HL-60 (cell line): Measurements from ENCODE around the gene SSTR4.

Experiments used
- CTCF ChIP-seq: IDR thresholded peaks from one replicate; pipeline ENCODE4 v1.5.1; 2011; ENCODE audit warnings: low read length, control low read depth, inconsistent platforms; ENCODE audit not compliant: insufficient read depth
- GABPA ChIP-seq: IDR thresholded peaks from 2 replicates; pipeline ENCODE4 v1.6.1; 2012; ENCODE audit warnings: low read depth
- TF ChIP-seq, protein P1 (sequence below): IDR thresholded peaks from 2 replicates; pipeline ENCODE4 v1.6.1; 2012; ENCODE audit warnings: low read depth; ENCODE audit not compliant: insufficient replicate concordance

DNA sequence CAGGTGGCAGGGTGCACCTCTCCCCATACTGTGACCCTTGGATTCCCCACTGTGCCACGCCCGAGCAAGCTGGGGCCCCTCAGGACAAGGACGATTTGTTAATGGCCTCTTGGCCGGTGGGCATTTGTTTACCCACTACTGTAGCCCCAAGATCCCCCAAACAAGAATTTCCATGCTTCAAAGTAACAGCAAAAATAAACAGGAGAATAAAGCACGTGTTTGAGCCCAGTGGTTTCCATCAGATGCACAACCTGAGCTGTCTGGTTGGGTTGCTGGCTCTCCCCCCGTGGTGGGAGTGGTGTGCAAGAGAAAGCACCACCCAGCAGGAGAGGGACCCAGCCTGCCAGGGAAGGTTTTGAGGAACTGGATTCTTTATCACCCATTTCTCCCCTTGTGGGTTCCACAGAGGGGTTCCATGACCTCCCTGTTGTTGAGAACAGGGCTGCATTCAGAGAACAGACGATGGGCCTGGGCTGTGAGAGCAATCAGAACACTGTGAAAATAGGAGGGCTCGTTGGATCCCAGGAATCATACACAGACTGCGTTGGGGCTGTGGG is 46.2 kb downstream of the SSTR4 start:
- TF ChIP-seq GABPA (no peak), CTCF (no peak)
- TF ChIP-seq, protein P1, sequence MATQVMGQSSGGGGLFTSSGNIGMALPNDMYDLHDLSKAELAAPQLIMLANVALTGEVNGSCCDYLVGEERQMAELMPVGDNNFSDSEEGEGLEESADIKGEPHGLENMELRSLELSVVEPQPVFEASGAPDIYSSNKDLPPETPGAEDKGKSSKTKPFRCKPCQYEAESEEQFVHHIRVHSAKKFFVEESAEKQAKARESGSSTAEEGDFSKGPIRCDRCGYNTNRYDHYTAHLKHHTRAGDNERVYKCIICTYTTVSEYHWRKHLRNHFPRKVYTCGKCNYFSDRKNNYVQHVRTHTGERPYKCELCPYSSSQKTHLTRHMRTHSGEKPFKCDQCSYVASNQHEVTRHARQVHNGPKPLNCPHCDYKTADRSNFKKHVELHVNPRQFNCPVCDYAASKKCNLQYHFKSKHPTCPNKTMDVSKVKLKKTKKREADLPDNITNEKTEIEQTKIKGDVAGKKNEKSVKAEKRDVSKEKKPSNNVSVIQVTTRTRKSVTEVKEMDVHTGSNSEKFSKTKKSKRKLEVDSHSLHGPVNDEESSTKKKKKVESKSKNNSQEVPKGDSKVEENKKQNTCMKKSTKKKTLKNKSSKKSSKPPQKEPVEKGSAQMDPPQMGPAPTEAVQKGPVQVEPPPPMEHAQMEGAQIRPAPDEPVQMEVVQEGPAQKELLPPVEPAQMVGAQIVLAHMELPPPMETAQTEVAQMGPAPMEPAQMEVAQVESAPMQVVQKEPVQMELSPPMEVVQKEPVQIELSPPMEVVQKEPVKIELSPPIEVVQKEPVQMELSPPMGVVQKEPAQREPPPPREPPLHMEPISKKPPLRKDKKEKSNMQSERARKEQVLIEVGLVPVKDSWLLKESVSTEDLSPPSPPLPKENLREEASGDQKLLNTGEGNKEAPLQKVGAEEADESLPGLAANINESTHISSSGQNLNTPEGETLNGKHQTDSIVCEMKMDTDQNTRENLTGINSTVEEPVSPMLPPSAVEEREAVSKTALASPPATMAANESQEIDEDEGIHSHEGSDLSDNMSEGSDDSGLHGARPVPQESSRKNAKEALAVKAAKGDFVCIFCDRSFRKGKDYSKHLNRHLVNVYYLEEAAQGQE = no peak
